Stimulated activated CD4-positive, alpha-beta T cell treated with anti-CD3 and anti-CD28 coated beads, TNF-alpha, amount 100 ng/mL, for 4 hours (primary cell): ENCODE measurements around the gene ACTL7B.
"Not testable (repeated sequence)": the region's sequence is repeated elsewhere in the genome, so short reads cannot be mapped to it uniquely, and the experiment has no call there.

ENCODE experiments used
- DNase-seq, 3 experiments: peaks; one replicate each; pipeline ENCODE4 v3.0.0-alpha.2; 2020; ENCODE audit warnings: low read depth in 3 of 3

The ACTL7B gene

DNA sequence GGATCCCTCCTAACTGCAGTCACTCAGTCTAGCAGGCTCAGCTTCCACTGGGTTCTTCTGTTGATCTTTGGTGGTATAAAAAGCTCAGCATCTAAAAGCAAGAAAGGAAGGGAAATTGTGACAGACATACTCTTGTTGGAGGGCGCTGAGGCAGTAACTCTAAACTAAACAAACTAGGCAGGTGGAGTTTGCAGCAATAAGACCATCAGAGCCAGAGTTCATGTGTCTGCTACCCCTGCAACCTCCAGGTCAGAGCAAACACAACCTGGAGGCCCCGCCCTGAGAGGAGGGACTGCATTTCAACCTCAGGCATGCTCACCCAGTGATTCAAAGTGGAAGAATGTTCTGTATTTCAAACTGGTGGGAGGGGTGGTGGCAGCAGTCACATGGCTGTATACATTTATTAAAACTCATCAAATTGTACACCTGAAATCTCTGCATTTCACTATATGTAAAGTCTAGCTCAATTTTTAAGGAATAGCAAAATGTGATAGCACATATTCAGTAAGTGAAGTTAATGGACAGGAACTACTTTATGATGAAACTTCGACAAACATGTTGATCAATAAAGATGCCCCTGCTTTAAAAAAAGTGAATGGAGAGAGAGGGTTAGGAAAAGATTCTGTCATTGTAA, 13.4 kb upstream of the ACTL7B start:
- no peak for DNase-seq

DNA sequence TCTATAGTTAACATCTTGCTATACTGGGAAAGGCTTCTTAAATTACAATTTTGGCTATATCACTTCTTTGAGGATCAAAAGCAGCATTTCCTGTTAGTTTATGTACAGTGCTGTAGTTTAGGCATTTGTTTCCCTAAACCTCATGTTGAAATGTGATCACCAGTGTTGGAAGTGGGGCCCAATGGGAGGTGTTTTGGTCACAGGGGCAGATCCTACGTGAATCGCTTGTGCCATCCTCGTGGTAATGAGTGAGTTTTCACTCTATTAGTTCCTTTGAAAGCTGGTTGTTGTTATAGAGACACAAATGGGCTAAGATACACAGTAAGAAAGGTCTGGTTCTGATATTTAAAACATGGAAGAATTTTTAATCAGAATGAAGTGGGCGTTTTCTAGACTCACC, 12.0 kb upstream of the ACTL7B start:
- no peak for DNase-seq

DNA sequence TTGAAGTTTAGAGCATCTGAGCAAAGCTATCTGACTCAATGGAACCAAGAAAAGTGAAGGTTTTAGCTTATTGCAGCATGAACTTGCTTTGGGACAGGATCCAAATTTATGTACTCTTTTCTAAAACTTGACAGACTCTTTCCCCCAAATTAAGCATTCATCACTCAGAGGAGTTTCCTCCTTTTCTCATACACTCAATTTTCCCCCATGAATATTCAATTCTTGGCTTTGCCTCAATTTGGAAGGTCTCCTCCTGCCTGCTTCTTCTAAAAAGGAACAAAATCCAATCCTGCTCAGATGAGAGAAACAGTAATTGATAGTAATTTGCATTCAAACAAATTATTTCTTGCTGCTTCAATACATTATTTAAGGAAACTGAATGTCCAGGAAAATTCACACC, 11.3 kb upstream of the ACTL7B start:
- no peak for DNase-seq

DNA sequence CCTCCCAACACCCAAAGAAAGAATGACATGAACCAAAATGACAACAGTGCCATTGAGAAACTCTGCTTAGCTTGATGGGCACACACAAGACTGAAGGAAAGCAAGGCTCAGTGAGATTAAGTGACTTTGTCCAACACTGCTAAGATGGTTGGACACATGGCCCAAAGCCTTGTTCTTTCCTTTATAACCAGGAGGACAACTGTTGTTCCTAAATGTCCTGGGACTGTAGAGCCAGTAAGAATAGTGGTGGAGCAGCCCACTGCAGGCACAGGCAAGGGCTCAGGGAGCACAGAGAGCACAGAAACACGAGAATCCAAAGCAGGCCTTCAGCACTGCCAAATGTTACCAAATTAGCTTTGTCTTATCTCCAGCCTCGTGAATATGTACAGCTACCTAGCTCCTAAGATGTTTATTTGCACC, 10.2 kb upstream of the ACTL7B start:
- DNase-seq: no peak

DNA sequence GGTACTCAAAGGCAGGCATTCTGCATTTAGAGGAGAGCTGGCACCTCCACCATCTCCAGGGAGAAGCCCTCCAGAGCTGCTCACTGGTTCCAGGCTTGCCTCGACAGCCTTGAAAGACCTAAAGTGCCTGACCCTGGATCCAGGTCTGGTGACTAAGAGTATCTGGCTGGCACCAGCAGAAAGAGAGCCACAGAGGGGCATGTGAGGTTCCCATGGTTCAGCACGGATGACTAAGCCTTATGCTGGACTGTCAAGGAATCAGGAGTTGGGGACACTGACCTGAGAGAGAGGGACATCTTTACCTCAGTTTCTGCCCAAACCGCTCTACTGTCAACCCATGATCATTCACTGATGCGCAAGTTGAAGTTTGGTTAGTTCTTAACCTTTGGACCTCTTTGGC, 9.3 kb upstream of the ACTL7B start:
- DNase-seq: no peak

DNA sequence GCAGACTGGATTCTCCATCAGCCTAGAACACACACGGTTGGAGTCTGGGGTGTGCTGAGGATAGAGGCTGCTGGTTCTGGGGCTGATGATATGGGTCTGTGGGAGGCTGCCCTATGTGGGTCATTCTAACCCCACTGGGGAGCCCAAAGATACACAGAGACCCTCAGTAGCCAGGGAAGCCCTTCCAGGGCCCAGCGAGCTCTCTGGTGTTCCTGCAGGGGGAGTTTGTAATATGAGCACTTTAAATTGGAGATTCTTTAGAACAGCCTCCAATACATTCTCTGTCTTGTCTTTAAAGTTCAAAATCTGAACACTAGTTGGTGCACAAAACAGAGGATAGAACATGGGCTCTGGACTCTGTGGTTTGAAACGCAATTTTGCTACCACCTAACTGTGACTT, 8.7 kb upstream of the ACTL7B start:
- DNase-seq: no peak

DNA sequence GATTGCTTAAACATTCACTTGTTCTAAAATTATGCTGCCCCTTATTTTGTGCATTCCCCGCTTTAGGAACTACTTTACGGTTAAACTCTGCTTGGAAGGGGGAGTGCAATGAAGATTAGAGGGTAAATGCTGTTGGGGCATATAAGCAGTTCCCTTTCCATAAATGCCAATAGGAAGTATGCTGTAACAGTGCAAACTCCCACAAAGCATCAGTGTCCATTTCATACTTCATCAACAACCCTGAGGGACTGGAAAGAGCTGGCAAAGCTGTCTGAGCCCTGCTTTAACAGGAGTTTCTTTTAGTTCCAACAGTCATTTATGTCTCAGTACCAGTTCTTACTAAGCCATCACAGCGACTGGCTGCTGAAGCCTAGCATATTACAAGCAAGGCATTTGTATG, 8.1 kb upstream of the ACTL7B start:
- no peak for DNase-seq

DNA sequence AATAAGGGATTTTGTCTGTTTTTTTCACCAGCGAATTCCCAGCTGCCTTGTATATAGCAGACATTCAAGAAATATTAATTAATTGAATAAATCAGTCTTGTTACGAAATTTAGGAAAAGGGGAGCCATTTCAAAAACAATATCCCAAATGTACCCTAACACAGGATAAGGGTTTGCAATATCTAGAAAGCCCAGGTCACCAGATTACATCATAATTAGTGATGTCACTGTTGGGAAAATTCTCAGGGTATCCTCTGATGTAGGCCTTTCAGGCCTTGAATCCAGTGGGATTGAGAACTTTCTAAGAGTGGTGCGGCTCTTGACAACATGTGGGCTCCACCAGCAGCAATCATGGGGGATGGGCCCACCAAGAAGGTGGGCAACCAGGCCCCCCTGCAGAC, 6.2 kb upstream of the ACTL7B start, which contains the start of gene ACTL7A:
Gene ACTL7A, plus strand, starts transcription at position 270 of the 400 bp plus-strand sequence. Its CDS starts 57 bp downstream, at position 327.
- DNase-seq: no peak

DNA sequence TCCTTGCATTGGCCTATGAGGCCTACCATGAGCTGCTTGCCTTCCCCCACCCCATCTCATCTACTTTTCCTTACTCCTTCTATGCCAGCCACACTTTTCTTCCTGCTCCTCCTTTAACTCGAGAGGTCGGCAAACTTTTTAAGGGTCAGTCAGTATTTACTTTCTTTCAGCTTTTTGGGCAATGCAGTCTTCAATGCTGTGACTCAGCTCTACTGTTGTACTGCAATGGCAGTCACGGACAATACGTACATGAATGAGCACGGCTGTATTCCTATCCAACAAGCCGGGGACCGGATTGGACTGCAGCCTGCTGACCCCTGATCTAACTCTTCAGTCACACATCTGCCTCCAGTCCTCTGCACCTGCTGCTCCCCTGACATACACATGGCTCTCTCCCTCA, 5.7 kb upstream of the ACTL7B start:
- no peak for DNase-seq

DNA sequence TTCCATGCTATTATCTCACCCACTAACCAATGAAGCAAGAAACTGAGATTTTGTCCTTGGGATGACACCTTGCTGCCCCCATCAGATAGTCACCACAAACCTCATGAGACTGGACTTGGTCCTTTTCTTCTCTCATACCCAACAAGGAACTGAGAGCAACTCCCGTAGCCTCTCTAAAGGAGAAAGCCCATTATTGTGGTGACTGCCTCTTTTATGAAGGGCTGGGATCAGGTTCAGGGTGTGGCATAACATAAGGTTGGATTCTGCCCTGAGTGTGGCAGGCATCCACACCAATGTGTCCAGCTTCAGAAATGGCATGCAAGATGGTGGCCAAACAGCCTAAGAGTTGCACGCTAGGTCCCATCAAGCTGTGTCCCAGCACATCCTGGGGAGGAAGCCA, 5.0 kb upstream of the ACTL7B start:
- no peak for DNase-seq

DNA sequence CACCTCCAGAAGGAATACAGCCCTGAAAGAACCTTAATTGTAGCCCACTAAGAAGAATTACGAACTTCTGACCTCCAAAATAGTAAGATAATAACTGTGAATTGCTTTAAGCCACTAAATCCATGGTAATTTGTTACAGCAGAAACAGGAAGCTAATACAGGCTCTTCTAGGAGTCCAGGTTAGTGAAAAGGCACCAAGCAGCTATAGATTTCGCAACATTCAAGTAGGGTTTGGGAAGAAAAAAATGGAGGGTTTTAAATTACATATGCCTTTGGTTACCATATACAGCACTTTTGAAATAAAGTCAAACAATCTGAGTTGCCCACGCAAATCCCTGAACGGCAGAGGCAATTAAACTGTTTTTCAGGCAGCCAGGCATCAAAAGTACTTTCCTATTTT, 4.6 kb upstream of the ACTL7B start:
- DNase-seq: no peak

DNA sequence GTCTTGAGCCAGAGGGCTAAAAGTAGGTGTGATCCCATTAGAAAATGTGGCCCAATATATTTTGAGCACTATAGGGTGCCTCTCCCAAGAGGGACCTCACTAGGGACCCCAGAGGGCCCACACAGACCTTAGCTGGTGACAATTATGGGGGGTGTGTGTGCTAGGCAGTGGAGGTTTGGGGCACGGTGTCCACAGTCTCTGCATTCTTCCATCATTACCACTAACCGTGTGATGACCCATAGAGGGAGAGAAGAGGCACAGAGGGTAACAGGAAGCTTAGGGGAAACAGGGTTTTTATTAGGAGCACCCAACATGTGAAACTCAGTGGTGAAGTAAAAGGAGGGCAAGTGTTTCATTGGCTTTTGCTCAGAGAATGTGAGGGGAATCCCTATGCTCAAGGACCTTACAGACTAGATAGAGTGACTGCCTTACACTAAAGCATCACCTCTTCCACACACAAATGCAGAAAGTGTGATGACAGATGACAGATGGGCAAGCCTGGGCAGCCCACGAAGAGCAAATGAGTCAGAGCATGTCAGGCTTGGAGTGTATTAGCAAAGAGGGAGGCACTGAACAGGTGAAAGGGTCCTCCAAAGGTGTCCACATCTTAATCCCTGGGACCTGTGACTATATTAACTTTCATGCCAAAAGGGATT, 3.8 kb upstream of the ACTL7B start:
- no peak for DNase-seq

DNA sequence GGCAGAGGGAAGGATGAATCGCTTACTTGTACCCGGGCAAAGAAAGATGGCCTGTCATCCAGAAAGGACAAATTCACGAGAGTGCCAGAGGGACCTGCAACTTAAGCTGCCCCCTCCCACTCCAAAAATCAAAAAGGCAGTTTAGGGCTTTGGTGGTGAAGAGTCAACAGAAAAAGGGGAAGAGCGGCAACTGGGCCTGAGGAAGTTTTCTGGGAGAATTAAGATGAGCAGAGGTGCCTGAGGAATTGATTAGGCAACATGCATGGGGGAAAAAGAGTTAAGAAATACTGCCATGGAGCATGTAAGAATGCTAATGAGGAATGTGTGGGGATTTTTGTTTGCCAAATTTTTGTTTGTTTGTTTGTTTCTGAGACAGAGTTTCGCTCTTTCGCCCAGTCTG, 1.8 kb upstream of the ACTL7B start:
- no peak for DNase-seq

DNA sequence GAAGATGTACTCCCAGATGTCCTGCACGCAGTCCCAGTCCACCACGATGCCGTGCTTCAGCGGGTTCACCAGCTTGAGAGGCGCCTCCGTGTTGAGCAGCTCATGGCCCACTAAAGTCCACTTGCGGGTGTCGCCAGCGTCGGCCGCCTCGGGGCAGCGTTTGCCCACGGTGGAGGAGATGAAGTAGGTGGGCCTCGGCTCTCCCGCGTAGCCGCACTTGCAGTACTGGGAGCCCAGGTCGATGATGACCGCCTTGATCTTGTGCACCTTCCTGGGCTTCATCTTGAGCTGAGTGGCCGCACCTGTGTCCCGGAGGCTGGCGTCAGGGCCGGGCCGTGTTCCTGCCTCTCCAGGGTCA, 278 bp downstream of the ACTL7B start:
- no peak for DNase-seq

DNA sequence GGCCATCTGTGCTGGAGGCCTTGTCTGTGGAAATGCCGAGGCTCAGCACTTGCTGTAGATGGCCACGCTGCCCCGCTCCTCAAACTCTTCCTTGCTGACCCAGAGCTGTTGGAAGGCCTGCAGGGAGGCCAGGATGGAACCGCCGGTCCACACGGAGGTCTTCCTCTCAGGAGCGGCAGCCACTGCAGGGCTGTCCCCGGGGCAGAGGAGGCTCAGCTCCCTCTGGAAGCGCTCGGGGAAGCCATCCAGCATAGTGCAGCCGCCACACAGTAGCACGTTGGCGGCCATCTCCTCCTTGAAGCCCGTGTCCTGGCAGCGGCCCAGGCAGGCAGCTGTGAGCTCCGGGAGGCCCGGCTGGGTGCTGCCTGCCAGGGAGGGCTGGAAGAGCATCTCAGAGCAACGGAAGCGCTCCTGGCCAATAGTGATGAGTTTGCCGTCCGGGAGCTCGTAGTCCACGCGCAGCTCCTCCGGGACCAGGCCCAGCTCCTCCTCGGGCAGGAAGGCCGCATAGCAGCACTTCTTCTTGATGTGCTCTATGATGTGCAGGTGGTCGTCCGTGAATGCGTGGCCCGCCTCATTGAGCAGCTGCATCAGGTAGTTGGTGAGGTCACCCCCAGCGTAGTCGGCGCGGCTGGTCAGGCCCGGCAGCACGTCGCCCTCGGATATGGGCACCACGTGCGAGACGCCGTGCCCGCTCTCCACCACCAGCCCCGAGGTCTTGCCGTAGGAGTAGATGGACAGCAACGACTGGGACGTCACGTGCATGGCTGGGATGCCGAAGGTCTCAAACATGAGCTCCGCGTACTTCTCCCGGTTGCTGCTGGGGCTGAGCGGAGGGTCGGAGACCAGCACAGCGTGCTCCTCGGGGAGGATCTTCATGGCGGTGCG, 901 bp downstream of the ACTL7B start:
- no peak for DNase-seq

DNA sequence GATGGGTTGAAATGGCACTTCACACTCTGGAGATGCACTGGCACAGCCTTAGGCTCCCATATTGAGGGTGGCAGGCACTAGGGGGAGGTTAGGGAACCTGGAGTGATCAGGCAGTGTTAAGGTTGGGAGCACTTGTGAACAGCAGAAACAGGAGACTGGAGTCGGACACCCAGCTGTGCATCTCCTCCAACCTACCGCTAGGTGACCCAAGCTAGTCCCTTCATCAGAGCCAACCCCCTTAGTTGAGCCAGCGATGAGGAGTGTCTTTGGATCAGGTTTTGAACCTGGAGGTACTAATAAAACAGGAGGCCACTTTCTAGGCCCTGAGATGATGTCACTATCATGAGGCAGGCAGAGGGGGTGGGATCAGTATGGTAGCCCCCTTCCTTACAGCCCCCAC, 1.7 kb downstream of the ACTL7B start:
- DNase-seq: no peak

DNA sequence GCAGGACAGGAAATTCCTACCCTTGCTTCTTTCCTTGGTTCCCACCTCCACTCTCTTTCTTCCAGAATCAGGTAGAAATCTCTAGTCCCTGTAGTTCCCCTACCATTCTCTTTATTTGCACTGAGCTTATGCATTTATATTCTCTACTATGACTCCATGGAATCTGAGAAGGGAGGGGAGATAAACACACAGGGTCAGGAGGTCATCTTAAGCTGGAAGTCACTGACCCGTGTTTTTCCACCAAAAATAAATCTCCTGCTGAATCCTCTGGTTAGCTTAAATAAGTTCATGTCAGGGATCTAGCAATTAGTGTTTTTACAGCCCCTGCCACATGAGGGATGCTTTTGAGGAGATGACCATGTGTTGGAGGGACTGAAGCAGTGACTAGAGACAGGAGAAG, 3.7 kb downstream of the ACTL7B start:
- no peak for DNase-seq

DNA sequence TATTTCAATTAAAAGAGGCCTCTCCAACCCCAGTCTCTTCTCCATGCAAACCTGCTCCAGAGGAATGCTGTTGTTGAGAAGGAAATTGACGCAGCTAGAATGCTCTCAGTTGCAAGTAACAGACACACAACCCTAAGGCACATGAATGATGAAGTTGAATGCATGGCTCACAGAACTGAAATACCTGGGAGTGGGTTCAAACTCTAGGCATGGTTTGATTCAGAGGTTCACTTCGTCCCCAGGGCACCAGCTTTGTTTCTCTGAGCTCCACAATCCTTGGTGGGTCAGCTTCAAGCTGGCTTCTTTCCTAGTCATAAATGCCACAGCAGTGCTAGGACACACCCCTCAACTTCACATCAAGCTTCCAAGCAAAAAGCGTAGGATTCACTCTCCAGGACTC, 4.6 kb downstream of the ACTL7B start:
- no peak for DNase-seq

DNA sequence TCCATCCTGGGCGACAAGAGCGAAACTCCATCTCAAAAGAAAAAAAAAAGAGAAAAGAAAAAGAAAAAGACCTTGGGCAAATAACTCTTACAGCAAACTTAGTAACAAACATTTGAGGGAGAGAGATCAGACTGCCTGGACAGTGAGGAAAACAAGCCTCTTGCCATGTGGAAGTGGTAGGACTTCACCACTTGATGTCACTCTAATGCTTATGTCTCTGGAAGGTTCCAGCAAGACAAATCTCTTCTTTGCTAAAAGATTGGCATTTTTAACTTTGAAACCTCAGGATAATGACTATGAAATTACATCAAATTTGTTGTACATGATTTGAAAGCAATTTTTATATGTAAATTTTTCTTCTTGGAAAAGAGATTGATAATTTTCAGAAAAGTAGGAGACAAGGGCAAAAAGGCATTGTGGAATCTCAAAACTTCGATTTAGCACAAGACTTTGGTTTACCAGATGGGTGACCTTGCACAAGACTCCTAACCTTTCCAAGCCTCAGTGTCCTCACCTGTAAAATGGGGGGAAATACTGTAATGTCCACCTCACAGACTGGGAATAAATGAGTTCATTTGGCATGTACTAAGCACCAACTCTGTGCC, 5.4 kb downstream of the ACTL7B start:
- no peak for DNase-seq

DNA sequence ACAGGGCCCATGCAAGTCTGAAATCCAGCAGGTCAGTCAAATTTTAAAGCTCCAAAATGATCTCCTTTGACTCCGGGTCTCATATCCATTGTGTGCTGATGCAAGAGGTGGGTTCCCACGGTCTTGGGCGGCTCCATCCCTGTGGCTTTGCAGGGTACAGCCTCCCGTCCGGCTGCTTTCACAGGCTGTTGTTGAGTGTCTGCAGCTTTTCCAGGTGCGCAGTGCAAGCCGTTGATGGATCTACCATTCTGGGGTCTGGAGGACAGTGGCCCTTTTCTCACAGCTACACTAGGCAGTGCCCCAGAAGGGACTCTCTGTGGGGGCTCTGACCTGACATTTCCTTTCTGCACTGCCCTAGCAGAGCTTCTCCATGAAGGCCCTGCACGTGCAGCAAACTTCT, 7.5 kb downstream of the ACTL7B start:
- DNase-seq: not testable (repeated sequence)

DNA sequence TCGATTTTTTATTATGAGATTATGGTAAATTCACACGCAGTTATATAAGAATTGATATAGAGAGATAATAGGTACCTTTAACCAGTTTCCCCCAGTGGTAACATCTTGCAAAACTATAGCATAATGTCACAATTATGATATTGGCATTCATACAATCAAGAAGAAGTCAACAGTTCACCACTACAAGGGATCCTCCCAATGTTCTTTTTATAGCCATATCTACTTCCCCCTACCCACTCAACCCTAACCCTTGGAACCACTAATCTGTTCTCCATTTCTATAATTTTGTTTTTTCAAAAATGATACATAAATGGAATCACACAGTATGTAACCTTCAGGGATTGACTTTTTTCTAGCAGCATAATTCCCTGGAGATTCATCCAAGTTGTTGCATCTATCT, 9.8 kb downstream of the ACTL7B start:
- no peak for DNase-seq

DNA sequence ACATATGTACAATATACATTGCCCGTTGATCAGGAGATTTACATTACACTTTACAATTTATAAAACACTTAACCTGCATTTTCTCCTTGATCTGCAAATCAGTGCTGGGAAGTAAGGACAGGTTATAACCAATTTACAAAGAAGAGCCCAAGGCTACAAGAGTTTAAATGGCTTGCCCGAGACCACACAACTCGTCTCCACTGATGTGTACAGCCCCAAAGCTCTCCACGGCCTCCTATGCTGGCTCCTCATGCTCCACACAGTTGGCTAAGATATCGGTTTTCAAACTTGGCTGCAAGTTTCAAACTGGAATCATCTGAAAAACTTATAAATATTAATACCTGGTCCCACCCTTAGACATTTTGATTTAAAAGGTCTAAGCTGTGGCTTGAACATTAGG, 10.3 kb downstream of the ACTL7B start:
- no peak for DNase-seq

DNA sequence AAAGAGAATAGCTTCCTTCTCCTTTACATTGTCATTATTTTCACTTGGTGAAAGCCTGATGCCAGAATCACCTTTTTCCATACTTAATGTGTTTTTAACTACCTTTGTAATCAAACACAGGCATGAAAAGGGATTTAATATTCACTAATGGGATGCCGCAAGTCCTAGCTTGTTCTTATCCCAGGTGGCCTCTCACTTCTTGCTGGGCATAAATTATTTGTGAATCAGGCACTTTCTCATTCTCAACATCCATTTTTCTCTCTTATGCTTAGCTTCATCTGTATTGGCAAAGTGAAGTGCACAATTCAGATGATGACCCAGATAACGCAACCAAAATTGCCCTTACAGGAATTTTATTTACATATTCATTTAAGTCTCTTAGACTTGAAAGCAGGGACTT, 10.9 kb downstream of the ACTL7B start:
- DNase-seq: no peak
